ENCODE data around the gene IL1RAPL2.

DNA sequence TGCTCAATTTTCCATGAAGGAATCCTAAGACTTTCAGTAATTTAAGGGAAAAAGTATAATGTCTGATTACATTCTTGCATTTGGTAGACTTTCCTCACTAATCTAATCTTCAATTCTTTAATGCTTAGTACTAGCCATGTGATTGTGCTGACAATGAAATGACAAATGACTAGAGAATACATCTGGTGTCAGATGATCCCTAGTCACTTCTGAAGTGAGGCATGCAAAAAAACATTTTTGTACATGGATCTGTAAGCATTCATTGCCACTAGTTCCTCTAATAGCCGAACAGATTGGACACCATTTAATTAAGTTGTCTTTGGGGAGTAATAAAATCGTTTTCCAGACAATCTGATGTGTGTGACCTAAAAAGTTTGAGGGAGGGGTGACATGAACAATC is 1193.6 kb downstream of the IL1RAPL2 start:
- TF ChIP-seq POLR2A (IDR thresholded peaks at IDR 0.05; ENCODE audit: low read depth, low read length), result no peak
- no peak for TF ChIP-seq POLR2AphosphoS5 (IDR thresholded peaks at IDR 0.05; ENCODE audit: insufficient read depth, low read depth, low read length)
- TF ChIP-seq, protein P1, sequence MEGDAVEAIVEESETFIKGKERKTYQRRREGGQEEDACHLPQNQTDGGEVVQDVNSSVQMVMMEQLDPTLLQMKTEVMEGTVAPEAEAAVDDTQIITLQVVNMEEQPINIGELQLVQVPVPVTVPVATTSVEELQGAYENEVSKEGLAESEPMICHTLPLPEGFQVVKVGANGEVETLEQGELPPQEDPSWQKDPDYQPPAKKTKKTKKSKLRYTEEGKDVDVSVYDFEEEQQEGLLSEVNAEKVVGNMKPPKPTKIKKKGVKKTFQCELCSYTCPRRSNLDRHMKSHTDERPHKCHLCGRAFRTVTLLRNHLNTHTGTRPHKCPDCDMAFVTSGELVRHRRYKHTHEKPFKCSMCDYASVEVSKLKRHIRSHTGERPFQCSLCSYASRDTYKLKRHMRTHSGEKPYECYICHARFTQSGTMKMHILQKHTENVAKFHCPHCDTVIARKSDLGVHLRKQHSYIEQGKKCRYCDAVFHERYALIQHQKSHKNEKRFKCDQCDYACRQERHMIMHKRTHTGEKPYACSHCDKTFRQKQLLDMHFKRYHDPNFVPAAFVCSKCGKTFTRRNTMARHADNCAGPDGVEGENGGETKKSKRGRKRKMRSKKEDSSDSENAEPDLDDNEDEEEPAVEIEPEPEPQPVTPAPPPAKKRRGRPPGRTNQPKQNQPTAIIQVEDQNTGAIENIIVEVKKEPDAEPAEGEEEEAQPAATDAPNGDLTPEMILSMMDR (IDR thresholded peaks at IDR 0.05; ENCODE audit: extremely low read depth in 1 of 2, insufficient read depth in 1 of 2, low read depth in 1 of 2, low read length in 2 of 2), result no peak
- TF ChIP-seq, protein P2, sequence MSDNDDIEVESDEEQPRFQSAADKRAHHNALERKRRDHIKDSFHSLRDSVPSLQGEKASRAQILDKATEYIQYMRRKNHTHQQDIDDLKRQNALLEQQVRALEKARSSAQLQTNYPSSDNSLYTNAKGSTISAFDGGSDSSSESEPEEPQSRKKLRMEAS (IDR thresholded peaks at IDR 0.05; ENCODE audit: insufficient read depth, insufficient read length), result no peak
- TF ChIP-seq EZH2 (IDR thresholded peaks at IDR 0.05; ENCODE audit: borderline replicate concordance, low read depth, low read length, severe bottlenecking), result no peak
- no peak for TF ChIP-seq JUN (IDR thresholded peaks at IDR 0.05; ENCODE audit: borderline replicate concordance, insufficient read depth, insufficient read length, low read depth)
- no peak for TF ChIP-seq MYC (IDR thresholded peaks at IDR 0.05; ENCODE audit: low read depth, low read length)
